Endothelial cell of umbilical vein (primary cell): ENCODE measurements around the gene VGLL4.

Experiments used
- CTCF ChIP-seq, 2 donors: IDR thresholded peaks; 1 replicate in 1 of 2; 2 replicates in 1 of 2; pipeline ENCODE4 v1.5.1; 2011; ENCODE audit warnings: low read length in 2 of 2, mild to moderate bottlenecking in 2 of 2, moderate library complexity in 2 of 2, control low read depth in 1 of 2, inconsistent platforms in 1 of 2, low read depth in 1 of 2; ENCODE audit not compliant: insufficient read depth in 1 of 2; ENCODE audit errors: extremely low read depth in 1 of 2
- EZH2 ChIP-seq: IDR thresholded peaks from 2 replicates; pipeline ENCODE4 v1.6.1; 2012; ENCODE audit warnings: borderline replicate concordance, low read depth, mild to moderate bottlenecking, moderate library complexity, low read length, inconsistent platforms; ENCODE audit not compliant: severe bottlenecking
- MAX ChIP-seq: IDR thresholded peaks from 2 replicates; pipeline ENCODE4 v1.6.1; 2011; ENCODE audit not compliant: insufficient read depth, insufficient read length
- POLR2A ChIP-seq: IDR thresholded peaks from 2 replicates; pipeline ENCODE4 v1.6.1; 2012; ENCODE audit warnings: low read depth, mild to moderate bottlenecking, control low read depth, low read length

- TF ChIP-seq CTCF (IDR thresholded peaks at IDR 0.05; ENCODE audit: extremely low read depth in 1 of 2, insufficient read depth in 1 of 2, low read depth in 1 of 2, low read length in 2 of 2) (no peak), POLR2A (no peak), EZH2 (no peak), MAX (no peak)
These were observed 89.5 kb downstream of the VGLL4 start for GRCh38 chr3:11554236-11554610.
